Ovary (tissue), 3 donors: Measurements from ENCODE around the gene C8A.

Experiments used
- EP300 ChIP-seq: sonication (generic); formaldehyde crosslinking; IDR thresholded peaks from one replicate; pipeline ENCODE4 v1.6.1; 2017; ENCODE audit warnings: antibody characterized with exemption
- POLR2A ChIP-seq: fragments of 450-650 bp; IDR thresholded peaks from one replicate; pipeline ENCODE4 v1.6.1; 2017; ENCODE audit warnings: antibody characterized with exemption, mild to moderate bottlenecking, moderate library complexity
- TF ChIP-seq, protein P1 (sequence below), 3 donors: fragments of 450-650 bp in 2 of 3; fragments of 200-600 bp in 1 of 3; IDR thresholded peaks; one replicate each; pipeline versions ENCODE4 v1.5.1 to v1.8.0; 2016 to 2022; ENCODE audit warnings: antibody characterized with exemption in 3 of 3, mild to moderate bottlenecking in 1 of 3
- donor health status: DM: no; HTN: no; CAD: no.

DNA sequence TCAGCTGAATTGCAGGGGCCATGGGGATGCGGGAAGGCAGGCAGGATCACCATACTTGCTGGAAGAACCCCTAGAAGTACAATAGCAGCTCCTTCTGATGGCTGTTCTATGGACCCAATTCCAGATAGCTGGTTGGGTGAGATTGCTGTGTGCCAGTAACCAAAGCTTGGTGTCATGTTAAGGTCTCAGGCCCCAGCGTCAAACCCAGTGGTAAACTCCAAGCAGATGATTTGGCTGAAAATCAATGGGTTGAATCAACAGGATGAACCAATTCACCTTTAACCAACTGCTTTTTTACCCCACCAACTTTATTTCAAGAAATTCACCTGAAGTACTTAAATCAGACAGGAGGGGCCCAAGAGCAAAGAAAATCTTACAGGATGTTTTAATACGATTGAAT is 73.4 kb downstream of the C8A start:
- no peak for TF ChIP-seq EP300
- TF ChIP-seq, protein P1, sequence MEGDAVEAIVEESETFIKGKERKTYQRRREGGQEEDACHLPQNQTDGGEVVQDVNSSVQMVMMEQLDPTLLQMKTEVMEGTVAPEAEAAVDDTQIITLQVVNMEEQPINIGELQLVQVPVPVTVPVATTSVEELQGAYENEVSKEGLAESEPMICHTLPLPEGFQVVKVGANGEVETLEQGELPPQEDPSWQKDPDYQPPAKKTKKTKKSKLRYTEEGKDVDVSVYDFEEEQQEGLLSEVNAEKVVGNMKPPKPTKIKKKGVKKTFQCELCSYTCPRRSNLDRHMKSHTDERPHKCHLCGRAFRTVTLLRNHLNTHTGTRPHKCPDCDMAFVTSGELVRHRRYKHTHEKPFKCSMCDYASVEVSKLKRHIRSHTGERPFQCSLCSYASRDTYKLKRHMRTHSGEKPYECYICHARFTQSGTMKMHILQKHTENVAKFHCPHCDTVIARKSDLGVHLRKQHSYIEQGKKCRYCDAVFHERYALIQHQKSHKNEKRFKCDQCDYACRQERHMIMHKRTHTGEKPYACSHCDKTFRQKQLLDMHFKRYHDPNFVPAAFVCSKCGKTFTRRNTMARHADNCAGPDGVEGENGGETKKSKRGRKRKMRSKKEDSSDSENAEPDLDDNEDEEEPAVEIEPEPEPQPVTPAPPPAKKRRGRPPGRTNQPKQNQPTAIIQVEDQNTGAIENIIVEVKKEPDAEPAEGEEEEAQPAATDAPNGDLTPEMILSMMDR (IDR thresholded peaks at IDR 0.05) = no peak
- TF ChIP-seq POLR2A = no peak
